AG04450 (cell line): ENCODE data around the gene C2orf42. TPM values are rescaled to one million over a fixed set of nuclear protein-coding genes. Genes with fewer than 3 reads are reported as not detected.
"Not testable (repeated sequence)": the region's sequence is repeated elsewhere in the genome, so short reads cannot be mapped to it uniquely, and the experiment has no call there.

Experiments used
- CTCF ChIA-PET: fragments of 300-600, 350-600 bp; formaldehyde crosslinking; extraction: SDS; loops from one replicate; lab custom pipeline; 2022; ENCODE audit warnings: antibody characterized with exemption, inconsistent platforms; lab: Charles Lee
- POLR2A ChIA-PET: fragments of 350-600 bp; formaldehyde crosslinking; extraction: SDS; loops from one replicate; lab custom pipeline; 2021; ENCODE audit warnings: antibody characterized with exemption, inconsistent platforms; lab: Yijun Ruan, JAX
- DNase-seq: peaks from one replicate; pipeline ENCODE4 v3.0.0-alpha.2; 2011; ENCODE audit warnings: low read depth, low spot score
- H3K27ac ChIP-seq: one replicate; pipeline ENCODE4 v1.5.1; 2012; ENCODE audit warnings: low read depth, low read length, control low read depth
- H3K27me3 ChIP-seq: one replicate; pipeline ENCODE4 v1.6.0; 2012; ENCODE audit warnings: low read length; ENCODE audit not compliant: control insufficient read depth, insufficient read depth
- H3K4me3 ChIP-seq: 2 replicates; pipeline ENCODE4 v1.5.1; 2011; ENCODE audit warnings: mild to moderate bottlenecking, low read depth, low read length, control low read depth
- H3K9me3 ChIP-seq: 2 replicates; pipeline ENCODE4 v1.5.1; 2012; ENCODE audit warnings: low read length; ENCODE audit not compliant: control insufficient read depth, insufficient read depth
- polyA plus RNA-seq: library from polyadenylated mRNA; depleted of rRNA; stranded (reverse); fragments of >200 nt; gene quantifications from 2 replicates; pipeline ENCODE4 v1.2.3, GENCODE V29; 2011
- TF ChIP-seq, protein P1 (sequence below): IDR thresholded peaks from 2 replicates; pipeline ENCODE4 v1.5.1; 2011; ENCODE audit warnings: low read depth, low read length, control low read depth, inconsistent platforms

The C2orf42 gene
- polyA plus RNA-seq, 1 experiment, result 10.7 TPM

- Histone ChIP-seq H3K27me3 (no peaks in the 10 kb centered on the region), H3K9me3 (no peaks in the 10 kb centered on the region), H3K27ac (no peak overlapping the region), H3K4me3 (no peak overlapping the region)
- ChIA-PET CTCF (no interaction called here), POLR2A (no interaction called here)
- DNase-seq, result no peak
- TF ChIP-seq, protein P1, sequence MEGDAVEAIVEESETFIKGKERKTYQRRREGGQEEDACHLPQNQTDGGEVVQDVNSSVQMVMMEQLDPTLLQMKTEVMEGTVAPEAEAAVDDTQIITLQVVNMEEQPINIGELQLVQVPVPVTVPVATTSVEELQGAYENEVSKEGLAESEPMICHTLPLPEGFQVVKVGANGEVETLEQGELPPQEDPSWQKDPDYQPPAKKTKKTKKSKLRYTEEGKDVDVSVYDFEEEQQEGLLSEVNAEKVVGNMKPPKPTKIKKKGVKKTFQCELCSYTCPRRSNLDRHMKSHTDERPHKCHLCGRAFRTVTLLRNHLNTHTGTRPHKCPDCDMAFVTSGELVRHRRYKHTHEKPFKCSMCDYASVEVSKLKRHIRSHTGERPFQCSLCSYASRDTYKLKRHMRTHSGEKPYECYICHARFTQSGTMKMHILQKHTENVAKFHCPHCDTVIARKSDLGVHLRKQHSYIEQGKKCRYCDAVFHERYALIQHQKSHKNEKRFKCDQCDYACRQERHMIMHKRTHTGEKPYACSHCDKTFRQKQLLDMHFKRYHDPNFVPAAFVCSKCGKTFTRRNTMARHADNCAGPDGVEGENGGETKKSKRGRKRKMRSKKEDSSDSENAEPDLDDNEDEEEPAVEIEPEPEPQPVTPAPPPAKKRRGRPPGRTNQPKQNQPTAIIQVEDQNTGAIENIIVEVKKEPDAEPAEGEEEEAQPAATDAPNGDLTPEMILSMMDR, result no peak
Measured at GRCh38 chr2:70116936-70117552, 73.8 kb downstream of the C2orf42 start.

DNA sequence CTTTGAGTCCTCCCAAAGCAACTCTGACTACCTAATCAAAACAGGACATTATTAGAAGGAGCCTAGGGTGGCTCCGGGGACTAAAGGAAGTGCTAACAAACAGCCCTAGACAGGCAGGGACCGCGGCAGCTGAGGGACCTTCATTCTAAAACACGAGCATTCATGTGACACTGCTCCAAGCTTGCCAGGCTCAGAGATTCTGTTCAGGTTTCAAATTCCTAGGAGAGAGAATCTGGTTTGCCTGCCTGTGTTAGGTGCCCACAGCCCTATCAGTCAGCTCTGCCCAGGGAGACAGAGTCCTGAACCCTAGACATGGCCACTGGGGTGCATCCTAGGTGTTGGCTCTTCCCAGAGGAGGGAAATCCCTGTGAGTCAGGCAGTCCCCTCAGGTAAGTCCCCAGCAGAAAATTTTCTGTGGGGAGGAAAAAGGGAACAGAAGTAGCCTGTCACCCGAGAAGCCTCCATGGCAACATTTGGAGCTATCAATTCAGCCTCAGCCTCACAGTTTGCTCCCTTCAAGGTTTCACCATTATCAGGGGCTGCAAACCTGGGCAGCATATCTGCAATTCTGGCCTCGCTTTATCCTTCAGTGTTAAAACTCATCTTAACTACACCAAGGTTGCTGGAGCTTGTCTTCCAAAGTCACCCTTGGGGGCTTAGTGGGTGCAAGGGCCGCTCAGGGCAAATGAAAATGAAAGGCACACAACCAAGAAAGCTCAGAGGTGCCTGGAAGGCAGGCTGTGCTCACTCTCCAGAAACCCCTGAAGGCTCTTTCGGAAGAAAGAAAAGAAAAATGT, 75.0 kb downstream of the C2orf42 start:
- Histone ChIP-seq H3K9me3 (no peaks in the 10 kb centered on the region), H3K27me3 (no peaks in the 10 kb centered on the region), H3K4me3 (no peak overlapping the region), H3K27ac (no peak overlapping the region)
- no peak for DNase-seq
- ChIA-PET CTCF (no interaction called here), POLR2A (interaction anchor here (0.8 kb wide), 1 partner anchor 9 kb away, joined by 6 read pairs; no protein-coding TSS in a partner anchor)
- TF ChIP-seq, protein P1, result no peak

DNA sequence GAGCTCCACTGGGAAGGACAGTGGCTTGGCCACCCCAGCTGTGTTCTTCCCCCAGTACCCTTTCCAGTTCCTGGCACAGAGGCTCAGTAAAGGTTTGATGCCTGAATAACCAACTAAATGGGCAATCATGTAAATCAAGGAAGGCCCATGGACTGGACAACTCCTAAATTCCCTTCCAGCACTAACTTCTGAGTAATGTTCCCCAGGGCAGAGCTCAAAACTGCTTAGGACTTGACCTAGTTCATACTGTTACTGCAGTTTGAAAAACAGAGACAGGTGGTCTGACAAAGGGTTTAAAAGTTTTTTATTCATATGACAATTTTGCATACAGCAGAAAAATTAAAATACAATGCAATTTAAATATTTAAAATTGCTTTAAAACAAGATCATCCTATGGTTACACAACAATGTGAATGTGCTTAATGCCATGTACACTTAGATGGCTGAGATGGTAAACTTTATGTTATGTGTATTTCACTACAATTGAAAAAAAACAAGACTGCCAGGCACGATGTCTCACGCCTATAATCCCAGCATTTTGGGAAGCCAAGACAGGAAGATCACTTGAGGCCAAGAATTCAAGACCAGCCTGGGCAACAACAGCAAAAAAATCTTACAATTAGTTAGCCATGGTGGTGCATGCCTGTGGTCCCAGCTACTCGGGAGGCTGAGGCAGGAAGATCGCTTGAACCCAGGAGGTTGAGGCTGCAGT, 77.3 kb downstream of the C2orf42 start:
- Histone ChIP-seq H3K4me3 (no peak overlapping the region), H3K27me3 (no peaks in the 10 kb centered on the region), H3K27ac (peak overlapping the region; percentile 1), H3K9me3 (no peaks in the 10 kb centered on the region; the same call in 1 of the 2 replicates)
- TF ChIP-seq, protein P1, result no peak
- ChIA-PET CTCF (no interaction called here), POLR2A (interaction anchor here (1.3 kb wide), 1 partner anchor 11 kb away, joined by 5 read pairs; no protein-coding TSS in a partner anchor)
- DNase-seq, result no peak

- CTCF ChIA-PET, result interaction anchor here (0.7 kb wide), 1 partner anchor 11 kb away, joined by 3 read pairs; no protein-coding TSS in a partner anchor
- Histone ChIP-seq H3K27ac (peak overlapping the region; percentile 58), H3K27me3 (no peaks in the 10 kb centered on the region), H3K9me3 (no peaks in the 10 kb centered on the region; the same call in 1 of the 2 replicates), H3K4me3 (no peak overlapping the region)
- POLR2A ChIA-PET, result no interaction called here
- DNase-seq, result no peak
- TF ChIP-seq, protein P1, result no peak
Measured at GRCh38 chr2:70111752-70112591, 78.8 kb downstream of the C2orf42 start.

DNA sequence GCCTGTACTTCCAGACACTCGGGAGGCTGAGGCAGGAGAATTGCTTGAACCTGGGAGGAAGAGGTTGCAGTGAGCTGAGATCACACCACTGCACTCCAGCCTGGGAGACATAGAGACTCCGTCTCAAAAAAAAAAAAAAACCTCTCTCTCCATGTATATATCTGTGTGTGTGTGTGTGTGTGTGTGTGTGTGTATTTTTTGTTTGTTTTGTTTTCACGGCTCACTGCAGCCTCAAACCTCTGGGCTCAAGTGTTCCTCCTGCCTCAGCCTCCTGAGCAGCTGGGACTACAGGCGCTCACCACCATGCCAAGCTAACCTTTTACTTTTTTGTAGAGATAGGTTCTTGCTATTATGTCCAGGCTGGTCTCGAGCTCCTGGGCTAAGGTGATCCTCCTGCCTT, 80.4 kb downstream of the C2orf42 start:
- H3K4me3 ChIP-seq, DNase-seq, CTCF ChIA-PET, H3K27ac ChIP-seq, H3K27me3 ChIP-seq, H3K9me3 ChIP-seq: not testable (repeated sequence)
- POLR2A ChIA-PET, result interaction anchor here (1.5 kb wide), 1 partner anchor 14 kb away, joined by 7 read pairs; no protein-coding TSS in a partner anchor

DNA sequence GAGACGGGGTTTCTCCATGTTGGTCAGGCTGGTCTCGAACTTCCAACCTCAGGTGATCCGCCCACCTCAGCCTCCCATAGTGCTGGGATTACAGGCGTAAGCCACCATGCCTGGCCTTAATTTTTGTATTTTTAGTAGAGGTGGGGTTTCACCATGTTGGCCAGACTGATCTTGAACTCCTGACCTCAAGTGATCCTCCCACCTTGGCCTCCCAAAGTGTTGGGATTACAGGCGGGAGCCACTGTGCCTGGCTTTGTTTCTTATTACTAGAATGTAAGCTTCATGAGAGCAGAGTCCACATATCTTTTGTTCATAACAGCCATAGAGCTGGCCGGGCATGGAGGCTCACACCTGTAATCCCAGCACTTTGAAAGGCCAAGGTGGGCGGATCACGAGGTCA, 84.7 kb downstream of the C2orf42 start:
- H3K27me3 ChIP-seq, H3K4me3 ChIP-seq, DNase-seq, H3K9me3 ChIP-seq, H3K27ac ChIP-seq: not testable (repeated sequence)
- CTCF ChIA-PET, result interaction anchor here (0.7 kb wide), 1 partner anchor 49 kb away, joined by 3 read pairs; no protein-coding TSS in a partner anchor
- POLR2A ChIA-PET, result interaction anchor here (0.8 kb wide), 1 partner anchor 18 kb away, joined by 7 read pairs; no protein-coding TSS in a partner anchor
